GM19372 (cell line): ENCODE measurements around the gene OR6K2.
"Not testable (repeated sequence)": the region's sequence is repeated elsewhere in the genome, so short reads cannot be mapped to it uniquely, and the experiment has no call there.

Experiments used
- ATAC-seq: cut with Tn5 transposase; IDR thresholded peaks from one replicate; pipeline ENCODE4 v1.9.1; 2021; ENCODE audit warnings: mild to moderate bottlenecking, low read depth, moderate library complexity; ENCODE audit not compliant: unreplicated experiment

OR6K2 gene

GRCh38 chr1:158700552-158700951 is at the start of gene OR6K2:
Gene OR6K2 (minus strand): TSS chr1:158700652. CDS start chr1:158700652, 0 bp downstream.
- no peak for ATAC-seq

GRCh38 chr1:158735848-158736247 is 35.4 kb upstream of the OR6K2 start:
- ATAC-seq = no peak

GRCh38 chr1:158732524-158732923 is 32.1 kb upstream of the OR6K2 start:
- no peak for ATAC-seq

- no peak for ATAC-seq
Observed at GRCh38 chr1:158731707-158732106, 31.3 kb upstream of the OR6K2 start.

- no peak for ATAC-seq
Observed at GRCh38 chr1:158730453-158730852, 30.0 kb upstream of the OR6K2 start.

GRCh38 chr1:158728510-158729225 is 28.2 kb upstream of the OR6K2 start:
- no peak for ATAC-seq

- ATAC-seq = no peak
Observed at GRCh38 chr1:158724442-158724841, 24.0 kb upstream of the OR6K2 start.

- no peak for ATAC-seq
Observed at GRCh38 chr1:158720620-158721019, 20.2 kb upstream of the OR6K2 start, which contains the start of gene OR6K3. Gene OR6K3 (minus strand): TSS chr1:158720720. CDS start chr1:158718115, 2,605 bp downstream.

- ATAC-seq = no peak
Observed at GRCh38 chr1:158719664-158720063, 19.2 kb upstream of the OR6K2 start.

GRCh38 chr1:158717344-158717743 is 16.9 kb upstream of the OR6K2 start:
- ATAC-seq = no peak

- no peak for ATAC-seq
Observed at GRCh38 chr1:158716335-158716734, 15.9 kb upstream of the OR6K2 start.

- ATAC-seq = no peak
Observed at GRCh38 chr1:158714754-158715153, 14.3 kb upstream of the OR6K2 start.

- no peak for ATAC-seq
Observed at GRCh38 chr1:158711098-158711497, 10.6 kb upstream of the OR6K2 start.

- no peak for ATAC-seq
Observed at GRCh38 chr1:158706096-158706495, 5.6 kb upstream of the OR6K2 start.

GRCh38 chr1:158694596-158694995 is 5.9 kb downstream of the OR6K2 start:
- no peak for ATAC-seq

GRCh38 chr1:158692356-158692755 is 8.1 kb downstream of the OR6K2 start:
- ATAC-seq = no peak

GRCh38 chr1:158691907-158692306 is 8.5 kb downstream of the OR6K2 start:
- no peak for ATAC-seq

- ATAC-seq = not testable (repeated sequence)
Observed at GRCh38 chr1:158691149-158691548, 9.3 kb downstream of the OR6K2 start.

GRCh38 chr1:158689875-158690274 is 10.6 kb downstream of the OR6K2 start:
- ATAC-seq = no peak

GRCh38 chr1:158689110-158689509 is 11.3 kb downstream of the OR6K2 start:
- no peak for ATAC-seq

GRCh38 chr1:158688343-158688742 is 12.1 kb downstream of the OR6K2 start:
- not testable (repeated sequence) for ATAC-seq

- no peak for ATAC-seq
Observed at GRCh38 chr1:158687037-158687436, 13.4 kb downstream of the OR6K2 start.
